Activated T-helper 17 cell treated with anti-CD3 and anti-CD28 coated beads, Interleukin-2, amount 50 U/mL, for 72 hours (primary cell): ENCODE measurements around the gene RUNDC3A. TPM values are rescaled to one million over a fixed set of nuclear protein-coding genes. Genes with fewer than 3 reads are reported as not detected.
"Not testable (repeated sequence)": the region's sequence is repeated elsewhere in the genome, so short reads cannot be mapped to it uniquely, and the experiment has no call there.

Experiments used
- ATAC-seq: fragments of 150-1000 bp; cut with Tn5 transposase; replicated peaks from 2 replicates; pipeline ENCODE4 v1.10.0; 2021; ENCODE audit warnings: mild to moderate bottlenecking, moderate library complexity
- H3K27ac Mint-ChIP-seq: one replicate; pipeline ENCODE4 v1.8.0; 2022; ENCODE audit warnings: mixed read lengths
- H3K27me3 Mint-ChIP-seq: one replicate; pipeline ENCODE4 v1.8.0; 2022; ENCODE audit warnings: mixed read lengths
- H3K36me3 Mint-ChIP-seq: one replicate; pipeline ENCODE4 v1.8.0; 2022; ENCODE audit warnings: low read depth, mild to moderate bottlenecking, mixed read lengths
- H3K4me1 Mint-ChIP-seq: one replicate; pipeline ENCODE4 v1.8.0; 2022; ENCODE audit warnings: mixed read lengths
- H3K4me3 Mint-ChIP-seq: one replicate; pipeline ENCODE4 v1.8.0; 2022; ENCODE audit warnings: mild to moderate bottlenecking, mixed read lengths
- H3K9me3 Mint-ChIP-seq: one replicate; pipeline ENCODE4 v1.8.0; 2022; ENCODE audit warnings: mixed read lengths
- total RNA-seq, 2 donors: library from RNA; stranded (reverse); gene quantifications; one replicate each; pipeline ENCODE4 v1.2.3, GENCODE V29; 2022

Gene RUNDC3A
- total RNA-seq, 2 donors from 2014 or later: 0.41 to 0.53 TPM

DNA sequence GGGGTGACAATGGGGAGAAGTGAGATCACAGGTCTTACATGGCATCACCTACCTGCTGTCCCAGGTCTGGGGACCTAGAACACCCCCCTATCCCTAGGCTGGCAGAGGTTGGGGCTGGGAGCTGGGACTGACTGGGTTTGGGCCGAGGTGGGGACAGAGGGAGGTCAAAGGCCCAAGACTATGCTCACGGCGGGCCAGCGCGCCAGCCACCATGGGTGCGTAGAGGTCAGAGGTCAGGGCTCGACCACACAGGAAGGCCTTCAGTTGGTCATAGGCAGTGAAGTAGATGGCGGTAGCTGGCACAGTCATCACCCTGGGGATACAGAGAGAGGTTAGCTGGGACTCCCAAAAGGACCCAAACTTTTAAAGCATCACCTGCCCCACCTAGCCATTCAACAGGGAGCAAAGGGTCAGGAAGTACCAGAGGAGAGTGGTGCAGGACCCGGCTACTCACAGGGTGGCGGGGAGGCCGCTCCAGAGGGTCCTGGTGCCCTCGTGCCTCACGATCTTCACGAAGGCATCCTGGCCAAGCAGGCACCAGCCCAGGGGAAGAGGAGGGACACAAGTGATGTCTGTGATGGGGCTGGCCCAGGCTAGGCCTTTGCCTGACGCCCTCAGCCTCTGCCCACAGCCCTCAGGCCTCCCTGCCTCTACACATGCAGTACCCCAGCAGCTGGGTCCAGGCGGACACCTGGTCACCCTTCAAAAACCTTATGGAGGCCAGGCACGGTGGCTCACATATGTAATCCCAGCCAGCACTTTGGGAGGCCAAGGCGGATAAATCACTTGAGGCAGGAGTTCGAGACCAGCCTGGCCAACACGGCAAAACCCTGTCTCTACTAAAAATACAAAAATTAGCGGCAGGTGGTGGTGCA lies 13.1 kb downstream of the RUNDC3A start:
- H3K9me3 Mint-ChIP-seq: no peaks in the 10 kb centered on the region
- no peak for ATAC-seq
- no peak overlapping the region for H3K4me3 Mint-ChIP-seq
- H3K27me3 Mint-ChIP-seq: peaks cover 6% of the 10 kb centered on the region
- H3K4me1 Mint-ChIP-seq: no peaks in the 10 kb centered on the region
- H3K27ac Mint-ChIP-seq: no peak overlapping the region
- H3K36me3 Mint-ChIP-seq: peaks cover 28% of the 10 kb centered on the region

DNA sequence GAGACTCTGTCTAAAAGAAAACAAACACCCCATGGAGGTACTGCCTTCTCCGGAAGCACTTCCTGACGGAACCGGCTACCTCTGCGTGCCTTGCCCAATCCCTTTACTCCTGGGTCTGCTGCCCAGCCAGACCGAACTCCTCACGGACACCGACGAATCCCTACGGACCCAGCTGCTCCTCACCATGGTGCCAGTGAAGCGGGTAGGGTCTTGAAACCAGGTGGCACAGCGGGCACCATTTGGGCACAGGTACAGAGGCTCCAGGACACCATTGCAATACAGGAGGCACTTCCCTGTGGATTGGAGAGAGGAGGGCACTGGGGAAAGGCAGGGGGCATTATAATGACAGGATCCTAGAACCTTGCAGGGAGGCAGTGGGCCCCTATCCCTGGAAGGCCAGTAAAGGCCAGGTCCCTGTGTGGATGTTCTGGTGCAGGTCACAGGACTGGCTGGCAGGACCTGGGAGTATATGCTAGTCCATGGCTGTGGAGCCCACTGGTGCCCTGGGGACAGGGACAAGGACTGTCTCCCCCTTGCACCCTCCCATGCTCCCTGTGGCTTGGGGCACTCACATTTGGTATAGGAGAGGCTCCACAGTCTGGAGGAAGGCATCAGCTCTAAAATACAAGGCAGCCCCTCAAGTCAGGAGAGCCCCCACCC lies 14.0 kb downstream of the RUNDC3A start:
- no peaks in the 10 kb centered on the region for H3K9me3 Mint-ChIP-seq
- H3K4me3 Mint-ChIP-seq: peak overlapping the region; percentile 7
- ATAC-seq: no peak
- H3K27me3 Mint-ChIP-seq: peaks cover 4% of the 10 kb centered on the region
- H3K36me3 Mint-ChIP-seq: peaks cover 28% of the 10 kb centered on the region
- no peak overlapping the region for H3K27ac Mint-ChIP-seq
- no peaks in the 10 kb centered on the region for H3K4me1 Mint-ChIP-seq

DNA sequence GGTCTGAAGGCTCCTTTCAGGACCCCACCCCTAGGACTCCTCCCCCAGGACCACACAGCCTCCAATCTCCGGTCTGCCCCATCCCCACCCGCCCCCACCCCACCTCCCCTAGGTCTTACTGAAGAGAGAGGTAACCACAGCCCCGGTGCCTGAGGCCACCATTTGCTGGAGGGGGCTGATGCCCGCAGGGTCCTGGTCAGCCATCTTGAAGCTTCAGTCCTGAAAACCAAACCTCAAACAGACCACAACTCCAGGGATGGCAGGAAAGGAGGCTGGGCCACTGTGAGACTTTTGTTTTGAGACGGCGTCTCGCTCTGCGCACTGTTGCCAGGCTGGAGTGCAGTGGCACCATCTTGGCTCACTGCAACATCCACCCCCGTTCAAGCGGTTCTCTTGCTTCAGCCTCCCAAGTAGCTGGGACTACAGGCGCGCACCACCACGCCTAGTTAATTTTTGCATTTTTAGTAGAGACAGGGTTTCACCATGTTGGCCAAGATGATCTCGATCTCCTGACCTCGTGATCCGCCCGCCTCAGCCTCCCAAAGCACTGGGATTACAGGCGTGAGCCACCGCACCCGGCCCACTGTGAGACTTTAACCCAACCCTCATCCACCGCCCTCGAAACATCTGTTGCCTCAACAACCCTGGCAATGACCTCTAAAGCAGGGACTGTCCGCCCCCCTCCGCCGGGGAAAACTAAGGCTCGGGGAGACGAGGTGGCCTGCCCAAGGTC lies 15.1 kb downstream of the RUNDC3A start:
- peak overlapping the region; percentile 52 for H3K27ac Mint-ChIP-seq
- H3K36me3 Mint-ChIP-seq: peaks cover 28% of the 10 kb centered on the region
- no peaks in the 10 kb centered on the region for H3K27me3 Mint-ChIP-seq
- peak overlapping the region; percentile 72 for H3K4me3 Mint-ChIP-seq
- no peaks in the 10 kb centered on the region for H3K9me3 Mint-ChIP-seq
- ATAC-seq: no peak
- no peaks in the 10 kb centered on the region for H3K4me1 Mint-ChIP-seq

DNA sequence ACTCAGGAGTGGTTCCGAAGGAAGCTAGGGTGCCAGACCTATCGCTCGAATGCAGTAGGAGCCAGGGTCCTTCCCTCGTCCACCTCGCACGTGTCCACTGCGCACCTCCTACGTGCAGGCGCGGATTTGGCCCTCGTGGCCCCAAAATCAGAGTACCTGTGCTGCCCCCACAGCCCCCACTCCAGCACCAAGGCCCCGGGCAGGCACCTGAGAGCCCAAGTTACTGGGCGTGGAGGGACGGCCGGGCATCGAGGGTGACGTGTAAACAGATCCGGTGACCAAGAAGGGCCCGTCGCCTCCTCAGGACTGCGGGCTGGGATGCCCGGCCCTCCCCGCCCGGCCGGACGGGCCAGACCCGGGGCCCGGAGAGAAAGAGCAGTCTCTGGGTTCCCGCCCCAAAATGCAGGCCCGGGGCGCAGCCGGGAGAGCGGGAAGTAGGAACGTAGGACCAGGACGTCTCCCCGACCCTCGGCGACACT lies 15.7 kb downstream of the RUNDC3A start:
- no peaks in the 10 kb centered on the region for H3K4me1 Mint-ChIP-seq
- H3K4me3 Mint-ChIP-seq: peak overlapping the region; percentile 72
- ATAC-seq: peak; percentile 2
- H3K27ac Mint-ChIP-seq: peak overlapping the region; percentile 52
- no peaks in the 10 kb centered on the region for H3K27me3 Mint-ChIP-seq
- H3K36me3 Mint-ChIP-seq: peaks cover 27% of the 10 kb centered on the region
- no peaks in the 10 kb centered on the region for H3K9me3 Mint-ChIP-seq

DNA sequence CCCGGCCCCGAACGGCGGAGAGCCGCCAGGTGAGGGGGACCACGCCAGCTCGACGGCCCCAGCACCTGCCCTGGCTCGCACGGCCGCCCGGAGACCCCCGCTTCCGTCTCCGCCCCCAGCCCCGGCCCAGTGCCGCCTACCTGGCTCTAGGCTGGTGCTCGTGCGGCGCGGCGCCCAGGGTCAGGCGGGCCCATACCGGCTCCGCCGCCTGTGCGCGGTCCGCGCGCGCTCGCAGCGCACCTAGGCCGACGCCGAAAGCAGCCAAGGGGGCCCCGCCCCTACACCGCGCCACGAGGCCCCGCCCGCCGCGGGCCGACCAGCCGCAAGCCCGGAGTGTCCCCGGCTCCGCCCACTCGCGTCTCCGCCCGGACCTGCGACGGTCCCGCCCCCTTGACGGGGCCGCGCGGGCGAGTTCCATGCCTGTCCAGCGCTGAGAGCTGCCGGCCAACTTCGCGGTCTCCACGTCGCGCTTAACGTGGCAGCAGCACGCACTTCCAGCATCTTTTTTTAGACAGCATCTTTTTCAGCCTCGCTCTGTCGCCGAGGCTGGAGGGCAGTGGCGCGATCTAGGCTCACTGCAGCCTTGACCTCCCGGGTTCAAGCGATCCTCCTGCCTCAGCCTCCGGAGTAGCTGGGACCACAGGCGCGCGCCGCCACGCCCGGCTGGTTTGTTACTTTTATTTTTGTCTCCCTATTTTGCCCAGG lies 16.3 kb downstream of the RUNDC3A start, which contains the start of gene SLC25A39:
Gene SLC25A39 (minus strand): TSS at position 253 of the 705 bp plus-strand sequence. CDS start 1,261 bp downstream, outside the sequence.
- ATAC-seq: peak; percentile 83
- Mint-ChIP-seq H3K4me3 (peak within 1 kb of the TSS; percentile 89), H3K36me3 (peaks cover 21% of the 10 kb centered on the region), H3K27ac (peak within 1 kb of the TSS; percentile 90), H3K4me1 (no peaks in the 10 kb centered on the region), H3K27me3 (no peaks in the 10 kb centered on the region), H3K9me3 (no peaks in the 10 kb centered on the region)

DNA sequence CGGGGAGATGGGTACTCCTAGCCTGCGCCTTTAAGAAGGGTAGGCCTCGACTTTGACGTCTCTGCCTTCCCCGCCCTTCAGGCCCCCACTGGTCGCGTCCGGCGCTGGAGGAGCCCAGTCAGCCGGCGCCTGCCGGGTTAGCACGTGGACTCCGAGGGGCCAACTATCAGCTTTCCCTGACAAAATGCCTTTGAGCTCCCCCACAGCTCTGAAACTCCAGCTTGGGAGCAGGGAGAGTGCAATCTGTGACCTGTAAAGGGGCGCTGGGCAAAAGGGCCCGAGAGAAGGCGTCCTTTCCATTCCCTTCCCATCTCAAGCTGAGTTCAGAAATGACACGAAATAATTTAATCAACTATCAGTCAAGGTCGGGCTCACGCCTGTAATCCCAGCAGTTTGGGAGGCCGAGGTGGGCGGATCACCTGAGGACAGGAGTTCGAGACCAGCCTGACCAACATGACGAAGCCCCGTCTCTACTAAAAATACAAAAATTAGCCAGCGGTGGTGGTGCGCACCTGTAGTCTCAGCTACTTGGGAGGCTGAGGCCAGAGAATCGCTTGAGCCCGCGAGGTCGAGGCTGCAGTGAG lies 18.6 kb downstream of the RUNDC3A start:
- ATAC-seq: peak; percentile 57
- Mint-ChIP-seq H3K27me3 (no peaks in the 10 kb centered on the region), H3K9me3 (no peaks in the 10 kb centered on the region), H3K4me3 (peak overlapping the region; percentile 89), H3K4me1 (no peaks in the 10 kb centered on the region), H3K27ac (peak overlapping the region; percentile 90), H3K36me3 (peaks cover 7% of the 10 kb centered on the region)

DNA sequence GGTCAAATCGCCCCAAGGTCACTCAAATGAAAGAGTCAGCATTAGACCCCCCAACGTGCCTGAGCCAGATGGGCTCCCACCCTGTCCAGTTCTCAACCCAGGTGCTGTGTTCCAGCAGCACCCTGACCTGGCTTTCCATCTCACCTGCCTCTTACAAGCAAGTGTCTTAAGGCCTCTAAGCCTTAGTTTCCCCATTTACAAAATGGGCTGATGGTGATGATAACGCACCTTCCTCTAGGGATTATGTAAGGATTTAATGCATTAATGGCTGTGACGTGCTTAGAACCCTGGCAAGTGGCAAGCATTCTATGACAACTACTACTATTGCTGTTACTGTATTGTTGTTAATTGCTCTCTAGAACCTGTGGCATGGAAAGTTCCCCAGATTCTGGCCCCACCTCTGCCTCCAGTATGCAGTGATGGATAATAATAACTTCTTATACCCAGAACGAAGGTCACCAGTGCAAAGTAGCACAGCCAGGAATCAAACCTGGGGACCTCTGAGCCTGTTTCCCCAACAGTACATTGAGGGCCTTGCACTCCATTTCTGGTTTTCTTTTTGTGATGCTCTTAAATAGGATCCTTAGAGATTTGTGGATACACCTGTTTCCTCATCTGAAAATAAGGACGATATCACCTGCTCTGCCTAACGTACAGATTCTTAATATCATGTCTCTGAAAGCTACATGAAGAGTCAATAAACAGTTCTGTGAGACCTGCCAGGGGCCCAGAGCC lies 19.5 kb downstream of the RUNDC3A start:
- Mint-ChIP-seq H3K4me3 (peak overlapping the region; percentile 89), H3K36me3 (no peaks in the 10 kb centered on the region), H3K9me3 (no peaks in the 10 kb centered on the region), H3K27ac (no peak overlapping the region), H3K4me1 (no peaks in the 10 kb centered on the region), H3K27me3 (no peaks in the 10 kb centered on the region)
- no peak for ATAC-seq

DNA sequence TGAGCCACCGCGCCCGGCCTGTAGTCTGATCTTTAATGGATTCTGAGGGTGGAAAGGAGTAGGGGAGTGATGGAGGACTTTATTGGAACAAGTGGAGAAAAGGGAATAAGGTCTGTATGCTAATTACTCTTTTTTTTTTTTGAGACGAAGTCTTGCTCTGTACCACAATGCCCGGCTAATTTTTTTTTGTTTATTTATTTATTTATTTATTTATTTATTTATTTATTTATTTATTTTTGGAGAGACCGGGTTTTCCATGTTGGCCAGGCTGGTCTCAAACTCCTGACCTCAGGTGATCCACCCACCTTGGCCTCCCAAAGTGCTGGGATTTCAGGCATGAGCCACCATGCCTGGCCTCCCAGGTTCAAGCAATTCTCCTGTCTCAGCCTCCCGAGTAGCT lies 21.1 kb downstream of the RUNDC3A start:
- H3K4me3 Mint-ChIP-seq, H3K36me3 Mint-ChIP-seq, H3K27ac Mint-ChIP-seq, H3K27me3 Mint-ChIP-seq, H3K9me3 Mint-ChIP-seq, H3K4me1 Mint-ChIP-seq, ATAC-seq: not testable (repeated sequence)

DNA sequence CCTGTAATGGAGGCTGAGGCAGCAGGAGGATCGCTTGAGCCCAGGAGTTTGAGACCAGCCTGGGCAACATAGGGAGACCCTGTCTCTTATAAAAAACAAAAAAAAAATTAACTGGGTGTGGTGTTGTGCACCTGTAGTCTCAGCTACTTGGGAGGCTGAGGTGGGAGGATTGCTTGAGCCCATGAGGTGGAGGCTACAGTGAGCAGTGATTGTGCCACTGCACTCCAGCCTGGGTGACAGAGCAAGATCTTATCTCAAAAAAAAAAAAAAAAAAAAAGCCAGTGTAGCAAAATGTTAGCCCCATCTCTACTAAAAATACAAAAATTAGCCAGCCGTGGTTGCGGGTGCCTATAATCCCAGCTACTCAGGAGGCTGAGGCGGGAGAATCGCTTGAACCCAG lies 21.9 kb downstream of the RUNDC3A start:
- not testable (repeated sequence) for ATAC-seq

DNA sequence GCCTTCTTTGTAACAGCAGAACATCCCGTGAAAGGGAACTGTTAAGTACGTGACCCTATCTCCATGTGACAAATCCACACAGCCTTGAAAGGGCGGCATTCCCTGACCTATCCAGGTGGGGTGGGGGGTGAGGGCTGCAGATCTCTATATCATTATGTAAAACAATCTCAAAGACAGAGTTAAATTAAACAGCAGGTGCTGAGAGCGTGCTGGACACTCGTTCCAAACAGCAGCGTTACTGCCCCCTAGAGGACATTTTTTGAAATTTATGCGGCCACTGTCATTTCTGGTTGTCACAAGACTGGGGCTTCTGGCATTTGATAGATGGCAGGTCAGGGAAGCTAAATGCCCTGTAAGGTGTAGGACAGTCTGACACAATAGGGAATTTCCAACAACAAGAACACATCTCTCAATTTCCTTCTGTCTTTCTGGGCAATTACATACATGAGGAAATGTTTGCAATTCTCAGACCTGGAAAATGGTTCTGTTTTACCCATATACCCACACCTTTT lies 22.9 kb downstream of the RUNDC3A start:
- Mint-ChIP-seq H3K4me3 (no peak overlapping the region), H3K27me3 (no peaks in the 10 kb centered on the region)

More for the DNA sequence above, 21.9 kb downstream of the RUNDC3A start:
- not testable (repeated sequence) for H3K27ac Mint-ChIP-seq, H3K36me3 Mint-ChIP-seq, H3K27me3 Mint-ChIP-seq, H3K4me1 Mint-ChIP-seq, H3K4me3 Mint-ChIP-seq, H3K9me3 Mint-ChIP-seq

DNA sequence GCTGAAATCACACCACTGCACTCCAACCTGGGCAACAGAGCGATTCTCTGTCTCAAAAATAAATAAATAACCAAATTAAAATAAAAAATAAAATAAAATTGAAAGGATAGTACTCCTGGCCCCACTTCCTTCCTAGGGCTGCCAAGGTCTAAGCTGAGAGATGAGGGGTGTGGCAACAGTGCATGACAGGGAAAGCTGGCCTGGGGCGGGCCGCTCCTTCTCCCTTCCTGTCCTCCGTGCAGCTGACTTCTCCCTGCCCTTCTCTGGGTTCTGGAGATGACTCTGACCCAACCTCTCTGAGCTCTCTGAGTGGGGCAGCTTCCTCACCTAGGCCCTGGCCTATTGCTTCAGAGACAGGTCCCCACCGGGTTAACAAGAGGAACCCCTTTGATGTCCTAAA lies 25.0 kb downstream of the RUNDC3A start:
- no peaks in the 10 kb centered on the region for H3K9me3 Mint-ChIP-seq
- no peaks in the 10 kb centered on the region for H3K27me3 Mint-ChIP-seq
- peaks cover under 1% of the 10 kb centered on the region for H3K4me1 Mint-ChIP-seq
- H3K27ac Mint-ChIP-seq: no peak overlapping the region
- H3K4me3 Mint-ChIP-seq: no peak overlapping the region
- no peaks in the 10 kb centered on the region for H3K36me3 Mint-ChIP-seq
- ATAC-seq: no peak

More for the DNA sequence above, 22.9 kb downstream of the RUNDC3A start:
- Mint-ChIP-seq H3K27ac (no peak overlapping the region), H3K36me3 (no peaks in the 10 kb centered on the region), H3K4me1 (no peaks in the 10 kb centered on the region), H3K9me3 (no peaks in the 10 kb centered on the region)
- peak; percentile 70 for ATAC-seq

DNA sequence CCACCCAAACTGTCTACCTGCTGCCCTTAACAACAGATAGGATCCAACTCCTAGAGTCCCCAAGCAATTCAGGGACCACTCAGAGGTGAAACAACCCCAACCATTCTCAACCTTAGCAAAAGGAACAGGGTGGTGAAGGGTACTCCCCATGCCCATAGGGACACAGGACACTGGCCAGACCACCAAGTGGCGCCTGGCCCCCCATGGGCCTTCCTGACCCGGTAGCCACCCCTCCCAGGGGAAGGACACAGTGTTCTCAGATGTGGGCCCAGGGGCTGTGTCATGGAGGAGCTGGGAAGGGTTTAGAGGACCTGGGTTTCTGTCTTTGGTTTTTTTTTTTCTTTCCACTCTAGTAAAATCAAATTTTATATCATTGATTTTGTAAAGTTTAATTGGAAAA lies 25.9 kb downstream of the RUNDC3A start:
- H3K4me3 Mint-ChIP-seq: no peak overlapping the region
- no peaks in the 10 kb centered on the region for H3K27me3 Mint-ChIP-seq
- no peaks in the 10 kb centered on the region for H3K9me3 Mint-ChIP-seq
- ATAC-seq: no peak
- peaks cover 4% of the 10 kb centered on the region for H3K4me1 Mint-ChIP-seq
- H3K27ac Mint-ChIP-seq: peak overlapping the region; percentile 37
- H3K36me3 Mint-ChIP-seq: no peaks in the 10 kb centered on the region

DNA sequence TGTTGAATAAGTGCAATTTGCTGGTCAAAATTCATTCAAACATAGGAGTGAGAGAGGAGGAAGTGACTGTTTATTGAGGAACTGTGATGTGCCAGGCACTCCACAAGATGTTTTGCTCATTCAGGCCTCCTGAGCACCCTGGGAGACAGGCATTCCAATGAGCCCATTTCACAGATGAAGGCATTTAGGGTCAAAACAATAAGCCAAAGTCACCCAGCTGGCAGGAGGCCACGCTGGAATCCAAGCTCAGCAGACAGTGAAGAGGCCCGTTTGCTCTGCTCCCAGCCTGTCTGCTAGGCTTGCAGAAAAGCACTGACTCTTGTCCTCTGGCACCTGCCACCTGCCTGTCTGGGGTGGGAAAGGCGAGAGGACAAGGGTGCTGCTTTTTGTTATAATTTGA lies 26.3 kb downstream of the RUNDC3A start:
- no peak overlapping the region for H3K4me3 Mint-ChIP-seq
- H3K27me3 Mint-ChIP-seq: no peaks in the 10 kb centered on the region
- H3K36me3 Mint-ChIP-seq: no peaks in the 10 kb centered on the region
- no peak overlapping the region for H3K27ac Mint-ChIP-seq
- no peak for ATAC-seq
- H3K9me3 Mint-ChIP-seq: no peaks in the 10 kb centered on the region
- H3K4me1 Mint-ChIP-seq: peaks cover 4% of the 10 kb centered on the region
